HEK293 (cell line): ENCODE data around the gene FDX2.

Source experiments
- CTCF ChIA-PET: fragments of 350-600 bp; formaldehyde crosslinking; extraction: SDS; loops from one replicate; lab custom pipeline; 2021; ENCODE audit warnings: antibody characterized with exemption; lab: Yijun Ruan, JAX
- POLR2A ChIA-PET: fragments of 300-600 bp; formaldehyde crosslinking; extraction: SDS; loops from one replicate; lab custom pipeline; 2020; ENCODE audit warnings: antibody characterized with exemption, inconsistent platforms; lab: Yijun Ruan, JAX
- H3K27ac ChIP-seq: fragments of 200-500 bp; sonication (Bioruptor generic); 2 replicates; pipeline ENCODE4 v1.5.1; 2014; ENCODE audit warnings: low read depth, low read length, control low read depth, inconsistent platforms; ENCODE audit errors: extremely low read depth
- H3K36me3 ChIP-seq, 2 experiments: fragments of 200-500 bp in 1 of 2; sonication (Bioruptor generic) in 1 of 2; 1 replicate in 1 of 2; 2 replicates in 1 of 2; pipeline ENCODE4 v1.5.1; 2014 to 2017; ENCODE audit warnings: inconsistent platforms in 2 of 2, low read length in 2 of 2; ENCODE audit not compliant: control insufficient read depth in 2 of 2, insufficient read depth in 1 of 2
- H3K4me1 ChIP-seq: fragments of 200-500 bp; sonication (Bioruptor generic); 2 replicates; pipeline ENCODE4 v1.5.1; 2014; ENCODE audit warnings: mild to moderate bottlenecking, low read length, inconsistent platforms; ENCODE audit not compliant: control insufficient read depth, insufficient read depth
- H3K4me3 ChIP-seq: 2 replicates; pipeline ENCODE4 v1.5.1; 2011; ENCODE audit warnings: low read depth, mild to moderate bottlenecking, control low read depth, low read length, moderate library complexity
- H3K9me3 ChIP-seq: fragments of 200-500 bp; sonication (Bioruptor generic); 2 replicates; pipeline ENCODE4 v1.5.1; 2014; ENCODE audit warnings: low read depth, low read length, inconsistent platforms; ENCODE audit not compliant: control insufficient read depth, insufficient read depth
- CTCF ChIP-seq: fragments of 450-650 bp; formaldehyde crosslinking; IDR thresholded peaks from 2 replicates; pipeline ENCODE4 v1.5.1; 2016; ENCODE audit warnings: missing biosample characterization, missing genetic modification characterization
- EGR2 ChIP-seq: fragments of 450-650 bp; formaldehyde crosslinking; IDR thresholded peaks from 2 replicates; pipeline ENCODE4 v1.5.1; 2016; ENCODE audit warnings: low read depth, missing biosample characterization, missing genetic modification characterization
- INSM2 ChIP-seq: fragments of 450-650 bp; formaldehyde crosslinking; IDR thresholded peaks from 2 replicates; pipeline ENCODE4 v1.5.1; 2016; ENCODE audit warnings: missing biosample characterization, missing genetic modification characterization
- KLF7 ChIP-seq: fragments of 450-650 bp; formaldehyde crosslinking; IDR thresholded peaks from 2 replicates; pipeline ENCODE4 v1.5.1; 2016; ENCODE audit warnings: missing biosample characterization, missing genetic modification characterization, borderline replicate concordance
- KLF8 ChIP-seq: fragments of 450-650 bp; formaldehyde crosslinking; IDR thresholded peaks from 2 replicates; pipeline ENCODE4 v1.5.1; 2016; ENCODE audit warnings: missing biosample characterization, missing genetic modification characterization
- KLF9 ChIP-seq: fragments of 450-650 bp; formaldehyde crosslinking; IDR thresholded peaks from 2 replicates; pipeline ENCODE4 v1.5.1; 2016; ENCODE audit warnings: missing biosample characterization, missing genetic modification characterization, low read depth
- SP3 ChIP-seq: fragments of 450-650 bp; formaldehyde crosslinking; IDR thresholded peaks from 2 replicates; pipeline ENCODE4 v1.5.1; 2016; ENCODE audit warnings: missing biosample characterization, missing genetic modification characterization
- ZFHX2 ChIP-seq: fragments of 450-650 bp; formaldehyde crosslinking; conservative IDR thresholded peaks from 2 replicates; pipeline ENCODE4 v1.5.1; 2016; ENCODE audit warnings: missing biosample characterization, missing genetic modification characterization
- ZNF169 ChIP-seq: fragments of 450-650 bp; formaldehyde crosslinking; IDR thresholded peaks from 2 replicates; pipeline ENCODE4 v1.5.1; 2016; ENCODE audit warnings: missing biosample characterization, missing genetic modification characterization
- ZNF19 ChIP-seq: fragments of 450-650 bp; formaldehyde crosslinking; IDR thresholded peaks from 2 replicates; pipeline ENCODE4; 2016; ENCODE audit warnings: missing biosample characterization, missing genetic modification characterization, low read depth
- ZNF23 ChIP-seq: fragments of 450-650 bp; formaldehyde crosslinking; IDR thresholded peaks from 2 replicates; pipeline ENCODE4 v1.5.1; 2016; ENCODE audit warnings: missing biosample characterization, missing genetic modification characterization, borderline replicate concordance
- ZNF394 ChIP-seq: fragments of 450-650 bp; formaldehyde crosslinking; IDR thresholded peaks from 2 replicates; pipeline ENCODE4 v1.5.1; 2016; ENCODE audit warnings: missing biosample characterization, missing genetic modification characterization, mild to moderate bottlenecking, moderate library complexity, borderline replicate concordance
- ZNF426 ChIP-seq: fragments of 450-650 bp; formaldehyde crosslinking; IDR thresholded peaks from 2 replicates; pipeline ENCODE4 v1.5.1; 2017; ENCODE audit warnings: missing biosample characterization, missing genetic modification characterization, mild to moderate bottlenecking, inconsistent platforms, moderate library complexity
- ZNF433 ChIP-seq: fragments of 450-650 bp; formaldehyde crosslinking; IDR thresholded peaks from 2 replicates; pipeline ENCODE4 v1.5.1; 2016; ENCODE audit warnings: missing biosample characterization, missing genetic modification characterization, low read depth
- ZNF501 ChIP-seq: fragments of 450-650 bp; formaldehyde crosslinking; IDR thresholded peaks from 2 replicates; pipeline ENCODE4 v1.5.1; 2016; ENCODE audit warnings: missing biosample characterization, missing genetic modification characterization
- ZNF529 ChIP-seq: fragments of 450-650 bp; formaldehyde crosslinking; IDR thresholded peaks from 2 replicates; pipeline ENCODE4 v1.5.1; 2017; ENCODE audit warnings: missing genetic modification characterization, missing biosample characterization; ENCODE audit not compliant: insufficient replicate concordance
- ZNF600 ChIP-seq: fragments of 450-650 bp; formaldehyde crosslinking; IDR thresholded peaks from 2 replicates; pipeline ENCODE4 v1.5.1; 2016; ENCODE audit warnings: missing biosample characterization, missing genetic modification characterization
- ZNF645 ChIP-seq: fragments of 450-650 bp; formaldehyde crosslinking; IDR thresholded peaks from 2 replicates; pipeline ENCODE4; 2016; ENCODE audit warnings: missing biosample characterization, missing genetic modification characterization
- ZNF658 ChIP-seq: fragments of 450-650 bp; formaldehyde crosslinking; IDR thresholded peaks from 2 replicates; pipeline ENCODE4; 2016; ENCODE audit warnings: missing biosample characterization, missing genetic modification characterization
- ZNF76 ChIP-seq: fragments of 450-650 bp; formaldehyde crosslinking; IDR thresholded peaks from 2 replicates; pipeline ENCODE4; 2016; ENCODE audit warnings: low read depth, missing biosample characterization, missing genetic modification characterization, borderline replicate concordance
- ZNF791 ChIP-seq: fragments of 450-650 bp; formaldehyde crosslinking; IDR thresholded peaks from 2 replicates; pipeline ENCODE4 v1.5.1; 2016; ENCODE audit warnings: missing biosample characterization, missing genetic modification characterization
- ZNF843 ChIP-seq: fragments of 450-650 bp; formaldehyde crosslinking; IDR thresholded peaks from 2 replicates; pipeline ENCODE4 v1.5.1; 2016; ENCODE audit warnings: missing biosample characterization, missing genetic modification characterization

FDX2 gene

GRCh38 chr19:10353793-10354391, 38.1 kb upstream of the FDX2 start:
- ChIA-PET CTCF (no interaction called here), POLR2A (interaction anchor here (0.6 to 1.2 kb wide), 3 partner anchors 9 to 62 kb away, joined by 3 read pairs; partner anchors contain the start of gene TYK2)
- TF ChIP-seq ZNF645 (no peak), ZNF394 (no peak), ZNF501 (tag by site-specific recombination) (no peak), INSM2 (tag by site-specific recombination) (no peak), CTCF (no peak), KLF7 (tag by site-specific recombination) (no peak), ZNF843 (tag by site-specific recombination) (no peak), ZNF433 (no peak), ZNF76 (tag by site-specific recombination) (no peak), ZNF23 (no peak), KLF8 (peak; percentile 73; the same call in 1 of the 2 replicates), SP3 (peak; percentile 54), ZNF529 (no peak), ZNF426 (tag by site-specific recombination) (no peak), EGR2 (tag by site-specific recombination) (peak; percentile 29; the same call in 1 of the 2 replicates), KLF9 (tag by site-specific recombination) (peak; percentile 98), ZFHX2 (tag by site-specific recombination) (no peak; the same call in 1 of the 2 replicates), ZNF600 (no peak), ZNF658 (tag by site-specific recombination) (no peak), ZNF19 (tag by site-specific recombination) (no peak), ZNF169 (tag by site-specific recombination) (no peak), ZNF791 (no peak)
- H3K9me3 ChIP-seq, result no peaks in the 10 kb centered on the region
- no peak overlapping the region for H3K27ac ChIP-seq
- H3K4me3 ChIP-seq, result no peak overlapping the region
- no peaks in the 10 kb centered on the region for H3K4me1 ChIP-seq
- peaks cover 9 to 67% of the 10 kb centered on the region in 2 experiments; a peak in 2 of 3 replicates for H3K36me3 ChIP-seq
